ENCODE measurements around the gene CDH24.

The CDH24 gene

GRCh38 chr14:23025151-23025814 lies 32.0 kb downstream of the CDH24 start:
- Histone ChIP-seq H3K27ac (ENCODE audit: low read length) (no peak overlapping the region), H3K9me3 (ENCODE audit: control insufficient read depth in 2 of 2, low read length in 2 of 2) (no peaks in the 10 kb centered on the region), H3K9ac (ENCODE audit: low read length in 2 of 2) (no peak overlapping the region), H3K4me1 (ENCODE audit: control insufficient read depth, insufficient read depth, low read length) (no peaks in the 10 kb centered on the region), H3K36me3 (ENCODE audit: control insufficient read depth in 2 of 2, insufficient read depth in 2 of 2, low read length in 2 of 2) (peaks cover 14 to 20% of the 10 kb centered on the region in 2 donors), H3K27me3 (ENCODE audit: control insufficient read depth in 1 of 2, insufficient read depth in 2 of 2, low read length in 2 of 2) (no peaks in the 10 kb centered on the region), H3K4me3 (ENCODE audit: low read length in 2 of 2) (no peak overlapping the region)

GRCh38 chr14:23024612-23025075 lies 32.7 kb downstream of the CDH24 start:
- Histone ChIP-seq H3K27me3 (ENCODE audit: control insufficient read depth in 1 of 2, insufficient read depth in 2 of 2, low read length in 2 of 2) (no peaks in the 10 kb centered on the region), H3K27ac (ENCODE audit: low read length) (no peak overlapping the region), H3K4me3 (ENCODE audit: low read length in 2 of 2) (no peak overlapping the region), H3K36me3 (ENCODE audit: control insufficient read depth in 2 of 2, insufficient read depth in 2 of 2, low read length in 2 of 2) (peaks cover 14 to 20% of the 10 kb centered on the region in 2 donors), H3K4me1 (ENCODE audit: control insufficient read depth, insufficient read depth, low read length) (no peaks in the 10 kb centered on the region), H3K9ac (ENCODE audit: low read length in 2 of 2) (no peak overlapping the region), H3K9me3 (ENCODE audit: control insufficient read depth in 2 of 2, low read length in 2 of 2) (no peaks in the 10 kb centered on the region)

GRCh38 chr14:23023795-23024152 lies 33.5 kb downstream of the CDH24 start:
- H3K9me3 ChIP-seq (ENCODE audit: control insufficient read depth in 2 of 2, low read length in 2 of 2), result no peaks in the 10 kb centered on the region
- H3K27me3 ChIP-seq (ENCODE audit: control insufficient read depth in 1 of 2, insufficient read depth in 2 of 2, low read length in 2 of 2), result no peaks in the 10 kb centered on the region
- peaks cover 14 to 16% of the 10 kb centered on the region in 2 donors for H3K36me3 ChIP-seq (ENCODE audit: control insufficient read depth in 2 of 2, insufficient read depth in 2 of 2, low read length in 2 of 2)
- no peak overlapping the region for H3K9ac ChIP-seq (ENCODE audit: low read length in 2 of 2)
- H3K4me3 ChIP-seq (ENCODE audit: low read length in 2 of 2), result no peak overlapping the region
- no peaks in the 10 kb centered on the region for H3K4me1 ChIP-seq (ENCODE audit: control insufficient read depth, insufficient read depth, low read length)
- H3K27ac ChIP-seq (ENCODE audit: low read length), result no peak overlapping the region

- H3K27ac ChIP-seq (ENCODE audit: low read length), result no peak overlapping the region
- H3K36me3 ChIP-seq (ENCODE audit: control insufficient read depth in 2 of 2, insufficient read depth in 2 of 2, low read length in 2 of 2), result peaks cover 14 to 16% of the 10 kb centered on the region in 2 donors
- no peak overlapping the region for H3K9ac ChIP-seq (ENCODE audit: low read length in 2 of 2)
- no peak overlapping the region for H3K4me3 ChIP-seq (ENCODE audit: low read length in 2 of 2)
- H3K4me1 ChIP-seq (ENCODE audit: control insufficient read depth, insufficient read depth, low read length), result no peaks in the 10 kb centered on the region
- H3K27me3 ChIP-seq (ENCODE audit: control insufficient read depth in 1 of 2, insufficient read depth in 2 of 2, low read length in 2 of 2), result no peaks in the 10 kb centered on the region
- H3K9me3 ChIP-seq (ENCODE audit: control insufficient read depth in 2 of 2, low read length in 2 of 2), result no peaks in the 10 kb centered on the region
These were observed 34.1 kb downstream of the CDH24 start for GRCh38 chr14:23023022-23023794.

- H3K9me3 ChIP-seq (ENCODE audit: control insufficient read depth in 2 of 2, low read length in 2 of 2), result no peaks in the 10 kb centered on the region
- H3K9ac ChIP-seq (ENCODE audit: low read length in 2 of 2), result no peak overlapping the region
- peaks cover 14% of the 10 kb centered on the region in 2 donors for H3K36me3 ChIP-seq (ENCODE audit: control insufficient read depth in 2 of 2, insufficient read depth in 2 of 2, low read length in 2 of 2)
- H3K4me3 ChIP-seq (ENCODE audit: low read length in 2 of 2), result no peak overlapping the region
- H3K4me1 ChIP-seq (ENCODE audit: control insufficient read depth, insufficient read depth, low read length), result no peaks in the 10 kb centered on the region
- H3K27me3 ChIP-seq (ENCODE audit: control insufficient read depth in 1 of 2, insufficient read depth in 2 of 2, low read length in 2 of 2), result no peaks in the 10 kb centered on the region
- no peak overlapping the region for H3K27ac ChIP-seq (ENCODE audit: low read length)
These were observed 35.4 kb downstream of the CDH24 start for GRCh38 chr14:23021889-23022442.

DNA sequence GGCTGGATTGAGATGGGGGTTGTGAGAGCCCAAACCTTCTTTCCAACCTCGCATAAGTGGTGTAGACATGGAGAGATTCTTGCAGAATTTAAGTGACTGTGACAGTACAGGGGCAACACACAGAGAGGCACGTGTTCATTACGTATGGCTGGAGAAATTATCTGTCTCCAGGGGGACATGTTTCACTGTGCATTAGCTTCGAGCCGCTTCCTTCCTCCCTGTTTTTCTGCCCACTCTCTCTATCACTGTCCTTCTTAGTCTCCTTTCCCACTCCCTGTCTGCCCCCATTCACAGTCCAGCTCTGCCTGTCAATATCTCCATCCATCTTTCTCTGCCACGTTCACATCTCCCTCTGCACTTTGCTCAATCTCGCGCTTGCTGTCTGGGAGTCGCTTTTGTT lies 35.9 kb downstream of the CDH24 start:
- H3K4me3 ChIP-seq (ENCODE audit: low read length in 2 of 2), result no peak overlapping the region
- H3K36me3 ChIP-seq (ENCODE audit: control insufficient read depth in 2 of 2, insufficient read depth in 2 of 2, low read length in 2 of 2), result peaks cover 14% of the 10 kb centered on the region in 2 donors
- H3K27ac ChIP-seq (ENCODE audit: low read length), result no peak overlapping the region
- H3K9me3 ChIP-seq (ENCODE audit: control insufficient read depth in 2 of 2, low read length in 2 of 2), result no peaks in the 10 kb centered on the region
- H3K4me1 ChIP-seq (ENCODE audit: control insufficient read depth, insufficient read depth, low read length), result no peaks in the 10 kb centered on the region
- no peaks in the 10 kb centered on the region for H3K27me3 ChIP-seq (ENCODE audit: control insufficient read depth in 1 of 2, insufficient read depth in 2 of 2, low read length in 2 of 2)
- no peak overlapping the region for H3K9ac ChIP-seq (ENCODE audit: low read length in 2 of 2)

DNA sequence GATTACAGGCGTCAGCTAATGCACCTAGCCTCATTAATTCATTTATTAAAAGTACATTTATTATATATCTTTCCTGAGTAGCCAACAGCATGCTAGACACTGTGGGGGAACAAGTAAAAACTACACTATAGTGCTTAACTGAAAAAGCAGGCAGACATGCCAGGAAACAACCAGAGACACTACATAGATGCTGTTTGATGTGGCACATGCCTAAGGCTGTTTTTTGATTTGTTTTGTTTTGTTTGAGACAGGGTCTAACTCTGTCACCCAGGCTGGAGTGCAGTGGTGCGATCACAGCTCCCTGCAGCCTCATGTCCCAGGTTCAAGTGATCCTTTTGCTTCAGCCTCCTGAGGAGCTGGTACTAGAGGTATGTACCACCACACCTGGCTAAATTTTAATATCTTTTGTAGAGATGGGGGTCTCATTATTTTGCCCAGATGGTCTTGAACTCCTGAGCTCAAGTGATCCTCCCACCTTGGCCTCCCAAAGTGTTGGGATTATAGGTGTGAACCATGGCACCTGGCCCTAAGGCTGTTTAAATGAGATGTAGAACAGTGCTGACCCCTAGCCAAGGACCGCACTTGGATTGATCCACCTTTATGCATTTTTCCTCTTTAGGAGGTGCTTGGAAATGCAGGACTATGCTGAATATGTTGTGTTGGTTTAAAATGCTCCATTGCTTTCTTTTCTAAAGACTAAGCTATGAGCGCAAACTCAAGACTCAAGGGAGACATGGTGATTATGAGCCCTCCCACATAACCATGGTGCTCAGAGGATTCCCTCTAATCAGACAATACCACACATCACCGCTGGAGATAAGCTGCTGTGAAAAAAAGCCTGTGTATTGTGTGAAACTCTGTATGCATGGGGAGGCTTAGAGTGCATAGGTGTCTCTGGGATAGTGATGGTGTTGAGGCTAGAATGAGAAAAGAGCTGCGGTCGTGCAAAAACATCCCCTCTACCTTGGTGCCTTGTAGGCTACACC lies 36.9 kb downstream of the CDH24 start:
- peaks cover 4 to 7% of the 10 kb centered on the region in 2 donors for H3K36me3 ChIP-seq (ENCODE audit: control insufficient read depth in 2 of 2, insufficient read depth in 2 of 2, low read length in 2 of 2)
- H3K27me3 ChIP-seq (ENCODE audit: control insufficient read depth in 1 of 2, insufficient read depth in 2 of 2, low read length in 2 of 2), result no peaks in the 10 kb centered on the region
- no peak overlapping the region for H3K4me3 ChIP-seq (ENCODE audit: low read length in 2 of 2)
- H3K27ac ChIP-seq (ENCODE audit: low read length), result no peak overlapping the region
- no peak overlapping the region for H3K9ac ChIP-seq (ENCODE audit: low read length in 2 of 2)
- H3K9me3 ChIP-seq (ENCODE audit: control insufficient read depth in 2 of 2, low read length in 2 of 2), result no peaks in the 10 kb centered on the region
- H3K4me1 ChIP-seq (ENCODE audit: control insufficient read depth, insufficient read depth, low read length), result no peaks in the 10 kb centered on the region

GRCh38 chr14:23018107-23018506 lies 39.2 kb downstream of the CDH24 start:
- H3K4me3 ChIP-seq (ENCODE audit: low read length in 2 of 2), result no peak overlapping the region
- H3K36me3 ChIP-seq (ENCODE audit: control insufficient read depth in 2 of 2, insufficient read depth in 2 of 2, low read length in 2 of 2), result no peaks in the 10 kb centered on the region
- H3K9me3 ChIP-seq (ENCODE audit: control insufficient read depth in 2 of 2, low read length in 2 of 2), result no peaks in the 10 kb centered on the region
- no peaks in the 10 kb centered on the region for H3K27me3 ChIP-seq (ENCODE audit: control insufficient read depth in 1 of 2, insufficient read depth in 2 of 2, low read length in 2 of 2)
- H3K9ac ChIP-seq (ENCODE audit: low read length in 2 of 2), result no peak overlapping the region
- H3K27ac ChIP-seq (ENCODE audit: low read length), result no peak overlapping the region
- no peaks in the 10 kb centered on the region for H3K4me1 ChIP-seq (ENCODE audit: control insufficient read depth, insufficient read depth, low read length)

DNA sequence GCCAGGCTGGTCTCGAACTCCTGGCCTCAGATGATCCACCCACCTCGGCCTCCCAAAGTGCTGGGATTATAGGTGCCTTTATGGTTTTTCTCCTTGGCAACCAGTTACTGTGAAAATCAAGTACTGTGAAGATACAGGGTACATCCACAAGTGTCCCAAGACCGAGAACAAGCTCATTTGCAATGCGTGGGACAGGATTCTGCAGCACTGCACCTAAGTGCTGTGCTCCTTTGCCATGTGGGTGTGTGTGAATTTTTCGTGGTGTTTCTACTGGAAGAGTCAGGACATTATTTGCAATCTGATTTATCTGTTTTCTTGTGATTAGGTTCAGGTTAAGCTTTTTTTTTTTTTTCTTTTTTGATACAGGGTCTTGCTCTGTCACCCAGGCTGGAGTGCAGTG lies 40.2 kb downstream of the CDH24 start:
- no peak overlapping the region for H3K9ac ChIP-seq (ENCODE audit: low read length in 2 of 2)
- no peaks in the 10 kb centered on the region for H3K9me3 ChIP-seq (ENCODE audit: control insufficient read depth in 2 of 2, low read length in 2 of 2)
- no peaks in the 10 kb centered on the region for H3K36me3 ChIP-seq (ENCODE audit: control insufficient read depth in 2 of 2, insufficient read depth in 2 of 2, low read length in 2 of 2)
- no peaks in the 10 kb centered on the region for H3K4me1 ChIP-seq (ENCODE audit: control insufficient read depth, insufficient read depth, low read length)
- H3K27me3 ChIP-seq (ENCODE audit: control insufficient read depth in 1 of 2, insufficient read depth in 2 of 2, low read length in 2 of 2), result no peaks in the 10 kb centered on the region
- no peak overlapping the region for H3K27ac ChIP-seq (ENCODE audit: low read length)
- H3K4me3 ChIP-seq (ENCODE audit: low read length in 2 of 2), result no peak overlapping the region

- Histone ChIP-seq H3K27me3 (ENCODE audit: control insufficient read depth in 1 of 2, insufficient read depth in 2 of 2, low read length in 2 of 2) (no peaks in the 10 kb centered on the region), H3K4me1 (ENCODE audit: control insufficient read depth, insufficient read depth, low read length) (no peaks in the 10 kb centered on the region), H3K4me3 (ENCODE audit: low read length in 2 of 2) (no peak overlapping the region), H3K9ac (ENCODE audit: low read length in 2 of 2) (no peak overlapping the region), H3K27ac (ENCODE audit: low read length) (no peak overlapping the region), H3K36me3 (ENCODE audit: control insufficient read depth in 2 of 2, insufficient read depth in 2 of 2, low read length in 2 of 2) (no peaks in the 10 kb centered on the region), H3K9me3 (ENCODE audit: control insufficient read depth in 2 of 2, low read length in 2 of 2) (no peaks in the 10 kb centered on the region)
These were observed 41.7 kb downstream of the CDH24 start for GRCh38 chr14:23015618-23016017.

Measured in stomach smooth muscle (tissue), 2 donors.